ENCODE measurements around the gene TRPM2. TPM values are rescaled to one million over a fixed set of nuclear protein-coding genes. Genes with fewer than 3 reads are reported as not detected.
A peak's percentile ranks its signal among the peaks of the same experiment; 100 is the strongest.
"Not testable (repeated sequence)": the region's sequence is repeated elsewhere in the genome, so short reads cannot be mapped to it uniquely, and the experiment has no call there.

TRPM2 gene
- total and polyA plus RNA-seq, 3 experiments from 2014 or later = 1.9 to 2.6 (median 2.4) TPM

DNA sequence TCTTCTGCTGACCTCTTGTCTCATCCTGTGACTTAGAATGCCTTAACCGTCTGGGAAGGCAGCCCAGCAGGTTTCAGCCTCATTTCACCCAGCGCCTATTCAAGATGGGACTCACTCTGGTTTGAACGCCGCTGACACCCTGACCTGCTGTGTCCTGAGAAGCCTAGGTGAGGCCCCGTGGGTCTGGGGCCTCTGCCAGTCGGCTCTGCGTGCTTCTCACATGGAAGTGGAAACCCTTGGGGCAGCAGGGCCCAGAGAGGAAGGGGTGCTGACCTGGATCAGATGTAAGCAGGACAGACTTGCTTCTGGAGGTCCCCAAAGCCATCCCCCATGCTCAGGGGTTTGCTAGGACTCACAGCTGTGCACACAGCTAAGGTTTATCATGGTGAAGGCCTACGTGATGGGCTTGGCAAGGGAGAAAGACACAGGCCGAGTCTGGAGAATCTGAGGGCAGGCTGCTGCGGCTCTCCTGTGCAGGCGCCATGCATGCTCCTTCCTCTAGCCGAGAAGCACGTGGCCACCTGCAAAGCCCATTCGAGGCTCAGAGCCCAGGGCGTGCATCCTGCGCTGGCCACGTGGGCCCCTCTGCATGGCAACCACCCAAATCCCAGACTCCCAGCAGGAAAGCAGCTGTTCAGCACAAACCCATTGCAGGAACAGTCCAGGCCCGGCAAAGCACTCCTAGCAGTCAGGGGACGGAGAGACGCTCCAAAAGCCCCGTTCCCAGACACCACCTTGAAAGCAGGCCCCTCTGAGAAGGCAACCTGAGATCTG, 3.8 kb downstream of the TRPM2 start:
- Histone ChIP-seq H3K27me3 (ENCODE audit: insufficient read depth, low read length, poor library complexity, severe bottlenecking) (no peaks in the 10 kb centered on the region), H3K4me3 (ENCODE audit: low read length) (no peak overlapping the region), H3K27ac (ENCODE audit: low read depth, low read length) (no peak overlapping the region), H3K9me3 (ENCODE audit: low read length) (no peaks in the 10 kb centered on the region), H3K4me1 (ENCODE audit: insufficient read depth, low read length) (peaks cover 34% of the 10 kb centered on the region), H3K36me3 (ENCODE audit: insufficient read depth, low read length) (no peaks in the 10 kb centered on the region)
- H3K4me3 Mint-ChIP-seq = no peak overlapping the region
- CTCF ChIA-PET = no interaction called here
- no peaks in the 10 kb centered on the region for H3K9me3 Mint-ChIP-seq
- POLR2A ChIA-PET = no interaction called here
- H3K27ac Mint-ChIP-seq = no peak overlapping the region
- peaks cover 33 to 38% (median 34%) of the 10 kb centered on the region in 3 donors for H3K4me1 Mint-ChIP-seq
- H3K27me3 Mint-ChIP-seq = peaks cover 3 to 4% of the 10 kb centered on the region in 2 donors
- no peaks in the 10 kb centered on the region for H3K36me3 Mint-ChIP-seq
- no peak for DNase-seq

- POLR2A ChIA-PET = no interaction called here
- peaks cover 12 to 17% (median 13%) of the 10 kb centered on the region in 3 donors for H3K4me1 Mint-ChIP-seq
- H3K36me3 ChIP-seq (ENCODE audit: insufficient read depth, low read length) = no peaks in the 10 kb centered on the region
Observed at GRCh38 chr21:44359396-44359795, 6.0 kb downstream of the TRPM2 start.

DNA sequence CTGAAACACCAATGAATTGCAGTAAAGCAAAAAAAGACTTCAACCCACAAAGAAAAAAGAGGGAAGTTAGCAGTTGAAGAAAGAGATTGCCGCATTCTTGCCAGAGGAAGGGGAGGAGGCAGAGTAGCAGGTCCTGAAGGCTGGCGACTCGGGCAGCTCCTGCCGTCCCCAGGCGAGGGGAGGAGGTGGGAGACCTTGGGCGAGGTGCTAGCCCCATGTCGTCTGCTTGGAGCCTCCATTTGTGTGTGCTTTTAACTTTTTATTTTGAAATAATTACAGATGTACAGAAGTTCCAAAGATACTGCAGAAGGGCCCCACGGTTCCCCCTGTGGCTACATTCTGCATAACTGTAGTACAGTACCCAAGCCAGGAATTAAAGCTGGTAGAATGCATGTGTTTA, 6.7 kb downstream of the TRPM2 start:
- Histone ChIP-seq H3K4me1 (ENCODE audit: insufficient read depth, low read length) (peaks cover 5% of the 10 kb centered on the region), H3K36me3 (ENCODE audit: insufficient read depth, low read length) (no peaks in the 10 kb centered on the region), H3K4me3 (ENCODE audit: low read length) (no peak overlapping the region), H3K27ac (ENCODE audit: low read depth, low read length) (no peak overlapping the region), H3K9me3 (ENCODE audit: low read length) (peaks cover 6% of the 10 kb centered on the region), H3K27me3 (ENCODE audit: insufficient read depth, low read length, poor library complexity, severe bottlenecking) (no peaks in the 10 kb centered on the region)
- peaks cover 0 to 6% (median 2%) of the 10 kb centered on the region in 3 donors for H3K36me3 Mint-ChIP-seq
- ChIA-PET CTCF (no interaction called here), POLR2A (no interaction called here)
- H3K27me3 Mint-ChIP-seq = peaks cover 0 to 10% of the 10 kb centered on the region in 2 donors
- H3K4me3 Mint-ChIP-seq = no peak overlapping the region
- DNase-seq = no peak
- peaks cover 6 to 9% (median 7%) of the 10 kb centered on the region in 3 donors for H3K4me1 Mint-ChIP-seq
- peaks cover 3 to 11% (median 9%) of the 10 kb centered on the region in 5 donors for H3K9me3 Mint-ChIP-seq
- no peak overlapping the region for H3K27ac Mint-ChIP-seq

More at GRCh38 chr21:44359396-44359795, 6.0 kb downstream of the TRPM2 start:
- Mint-ChIP-seq H3K9me3 (peaks cover 3 to 11% (median 9%) of the 10 kb centered on the region in 5 donors), H3K27me3 (peaks cover 0 to 10% of the 10 kb centered on the region in 2 donors), H3K36me3 (peaks cover 0 to 6% (median 2%) of the 10 kb centered on the region in 3 donors), H3K27ac (no peak overlapping the region), H3K4me3 (no peak overlapping the region)
- Histone ChIP-seq H3K27ac (ENCODE audit: low read depth, low read length) (no peak overlapping the region), H3K9me3 (ENCODE audit: low read length) (peaks cover 6% of the 10 kb centered on the region), H3K4me3 (ENCODE audit: low read length) (no peak overlapping the region), H3K4me1 (ENCODE audit: insufficient read depth, low read length) (peaks cover 13% of the 10 kb centered on the region), H3K27me3 (ENCODE audit: insufficient read depth, low read length, poor library complexity, severe bottlenecking) (no peaks in the 10 kb centered on the region)
- DNase-seq = no peak
- CTCF ChIA-PET = no interaction called here

DNA sequence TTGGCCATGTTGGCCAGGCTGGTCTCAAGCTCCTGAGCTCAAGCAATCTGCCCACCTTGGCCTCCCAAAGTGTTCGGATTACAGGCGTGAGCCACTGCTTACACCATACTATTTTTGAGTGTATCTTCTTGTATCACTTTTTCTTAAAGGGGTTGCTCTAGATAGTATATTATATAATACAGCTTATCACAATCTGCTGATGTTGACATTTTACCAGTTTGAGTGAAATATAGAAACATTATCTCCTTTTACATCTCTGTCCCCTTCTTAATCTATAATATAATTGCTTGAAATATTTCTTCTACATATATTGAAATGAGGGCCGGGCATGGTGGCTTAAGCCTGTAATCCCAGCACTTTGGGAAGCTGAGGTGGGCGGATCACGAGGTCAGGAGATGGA, 8.5 kb downstream of the TRPM2 start:
- H3K27ac Mint-ChIP-seq; H3K27me3 ChIP-seq (ENCODE audit: insufficient read depth, low read length, poor library complexity, severe bottlenecking); POLR2A ChIA-PET; DNase-seq; H3K4me1 ChIP-seq (ENCODE audit: insufficient read depth, low read length); H3K4me1 Mint-ChIP-seq; H3K4me3 ChIP-seq (ENCODE audit: low read length); H3K9me3 ChIP-seq (ENCODE audit: low read length); H3K4me3 Mint-ChIP-seq; H3K27ac ChIP-seq (ENCODE audit: low read depth, low read length); H3K36me3 Mint-ChIP-seq; H3K36me3 ChIP-seq (ENCODE audit: insufficient read depth, low read length); CTCF ChIA-PET: not testable (repeated sequence)
- peaks cover 3 to 11% (median 9%) of the 10 kb centered on the region in 5 donors for H3K9me3 Mint-ChIP-seq
- peaks cover 0 to 10% of the 10 kb centered on the region in 2 donors for H3K27me3 Mint-ChIP-seq

GRCh38 chr21:44363278-44363677, 9.9 kb downstream of the TRPM2 start:
- ChIA-PET POLR2A (no interaction called here), CTCF (no interaction called here)
- Mint-ChIP-seq H3K27me3 (peaks cover 0 to 10% of the 10 kb centered on the region in 2 donors), H3K4me1 (no peaks in the 10 kb centered on the region), H3K36me3 (peaks cover 0 to 6% (median 2%) of the 10 kb centered on the region in 3 donors), H3K9me3 (peaks cover 3 to 11% (median 9%) of the 10 kb centered on the region in 5 donors), H3K4me3 (no peak overlapping the region), H3K27ac (no peak overlapping the region)
- H3K27ac ChIP-seq (ENCODE audit: low read depth, low read length) = no peak overlapping the region
- no peaks in the 10 kb centered on the region for H3K36me3 ChIP-seq (ENCODE audit: insufficient read depth, low read length)
- H3K4me3 ChIP-seq (ENCODE audit: low read length) = no peak overlapping the region
- no peaks in the 10 kb centered on the region for H3K4me1 ChIP-seq (ENCODE audit: insufficient read depth, low read length)
- H3K9me3 ChIP-seq (ENCODE audit: low read length) = peaks cover 6% of the 10 kb centered on the region
- no peaks in the 10 kb centered on the region for H3K27me3 ChIP-seq (ENCODE audit: insufficient read depth, low read length, poor library complexity, severe bottlenecking)
- no peak for DNase-seq

DNA sequence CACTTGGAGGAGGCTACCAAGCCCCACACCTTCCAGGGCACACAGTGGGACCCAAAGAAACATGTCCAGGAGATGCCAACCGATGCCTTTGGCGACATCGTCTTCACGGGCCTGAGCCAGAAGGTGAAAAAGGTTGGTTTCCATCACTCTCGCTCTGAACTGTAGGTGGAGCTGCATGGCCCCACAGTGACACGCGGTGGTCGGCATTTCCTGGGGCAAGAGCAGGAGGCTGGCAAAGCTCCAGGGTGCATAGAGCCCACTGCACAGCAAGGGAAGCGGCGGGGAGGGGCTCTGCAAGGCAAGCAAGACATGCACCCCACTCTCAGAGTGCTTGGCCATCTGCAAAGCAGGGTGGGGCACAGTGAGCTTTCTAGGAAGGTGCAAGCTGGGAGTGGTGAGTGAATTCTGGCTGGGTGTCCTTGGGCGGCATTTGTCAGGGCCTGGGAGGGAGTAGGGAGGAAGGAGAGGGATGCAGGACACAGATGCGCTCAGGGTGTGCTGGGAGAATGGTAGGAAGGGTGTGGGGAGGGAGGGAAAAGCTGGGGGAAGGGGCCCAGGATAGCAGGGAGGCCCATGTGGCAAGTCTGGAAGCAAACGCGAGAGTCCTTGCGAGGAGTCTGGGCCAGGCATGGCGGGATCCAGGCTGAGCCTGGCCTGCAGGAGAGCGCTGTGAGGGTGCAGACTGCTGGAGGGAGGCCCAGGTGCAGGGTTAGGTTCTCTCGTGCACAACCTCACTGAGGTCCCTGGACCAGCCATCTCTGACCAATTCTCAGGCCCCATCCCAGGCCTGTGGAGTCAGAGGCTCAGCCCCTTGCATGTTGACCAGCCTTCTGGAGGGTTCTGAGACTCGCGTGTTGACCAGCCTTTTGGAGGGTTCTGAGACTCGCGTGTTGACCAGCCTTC, 11.0 kb downstream of the TRPM2 start:
- H3K9me3 Mint-ChIP-seq = peaks cover 3 to 11% (median 9%) of the 10 kb centered on the region in 5 donors
- peak in 1 of 5 donors; percentile 36 for DNase-seq
- H3K27me3 Mint-ChIP-seq = peaks cover 0 to 10% of the 10 kb centered on the region in 2 donors
- Histone ChIP-seq H3K36me3 (ENCODE audit: insufficient read depth, low read length) (no peaks in the 10 kb centered on the region), H3K27me3 (ENCODE audit: insufficient read depth, low read length, poor library complexity, severe bottlenecking) (no peaks in the 10 kb centered on the region), H3K4me3 (ENCODE audit: low read length) (no peak overlapping the region), H3K9me3 (ENCODE audit: low read length) (peaks cover 6% of the 10 kb centered on the region), H3K4me1 (ENCODE audit: insufficient read depth, low read length) (no peaks in the 10 kb centered on the region), H3K27ac (ENCODE audit: low read depth, low read length) (no peak overlapping the region)
- CTCF ChIA-PET = no interaction called here
- H3K4me1 Mint-ChIP-seq = no peaks in the 10 kb centered on the region
- H3K27ac Mint-ChIP-seq = no peak overlapping the region
- peaks cover 0 to 6% (median 2%) of the 10 kb centered on the region in 3 donors for H3K36me3 Mint-ChIP-seq
- H3K4me3 Mint-ChIP-seq = no peak overlapping the region
- POLR2A ChIA-PET = no interaction called here

GRCh38 chr21:44365251-44365966, 12.0 kb downstream of the TRPM2 start:
- H3K4me1 ChIP-seq (ENCODE audit: insufficient read depth, low read length) = no peaks in the 10 kb centered on the region
- no peaks in the 10 kb centered on the region for H3K27me3 ChIP-seq (ENCODE audit: insufficient read depth, low read length, poor library complexity, severe bottlenecking)
- H3K4me1 Mint-ChIP-seq = no peaks in the 10 kb centered on the region
- peaks cover 3 to 11% (median 9%) of the 10 kb centered on the region in 5 donors for H3K9me3 Mint-ChIP-seq
- peak in 1 of 5 donors; percentile 43 for DNase-seq
- H3K27me3 Mint-ChIP-seq = peaks cover 0 to 10% of the 10 kb centered on the region in 2 donors
- CTCF ChIA-PET = no interaction called here
- H3K4me3 Mint-ChIP-seq = no peak overlapping the region
- no peaks in the 10 kb centered on the region for H3K36me3 ChIP-seq (ENCODE audit: insufficient read depth, low read length)
- peaks cover 0 to 6% (median 2%) of the 10 kb centered on the region in 3 donors for H3K36me3 Mint-ChIP-seq
- H3K27ac ChIP-seq (ENCODE audit: low read depth, low read length) = no peak overlapping the region
- H3K4me3 ChIP-seq (ENCODE audit: low read length) = no peak overlapping the region
- H3K9me3 ChIP-seq (ENCODE audit: low read length) = peaks cover 6% of the 10 kb centered on the region
- POLR2A ChIA-PET = no interaction called here
- H3K27ac Mint-ChIP-seq = no peak overlapping the region

Data from CD8-positive, alpha-beta memory T cell (primary cell).